HG02884 (cell line): Measurements from ENCODE around the gene UBE2C.
"Not testable (repeated sequence)": the region's sequence is repeated elsewhere in the genome, so short reads cannot be mapped to it uniquely, and the experiment has no call there.

ENCODE experiments used
- ATAC-seq: cut with Tn5 transposase; IDR thresholded peaks from one replicate; pipeline ENCODE4 v1.9.1; 2021; ENCODE audit warnings: mild to moderate bottlenecking, moderate library complexity; ENCODE audit not compliant: unreplicated experiment

UBE2C gene

DNA sequence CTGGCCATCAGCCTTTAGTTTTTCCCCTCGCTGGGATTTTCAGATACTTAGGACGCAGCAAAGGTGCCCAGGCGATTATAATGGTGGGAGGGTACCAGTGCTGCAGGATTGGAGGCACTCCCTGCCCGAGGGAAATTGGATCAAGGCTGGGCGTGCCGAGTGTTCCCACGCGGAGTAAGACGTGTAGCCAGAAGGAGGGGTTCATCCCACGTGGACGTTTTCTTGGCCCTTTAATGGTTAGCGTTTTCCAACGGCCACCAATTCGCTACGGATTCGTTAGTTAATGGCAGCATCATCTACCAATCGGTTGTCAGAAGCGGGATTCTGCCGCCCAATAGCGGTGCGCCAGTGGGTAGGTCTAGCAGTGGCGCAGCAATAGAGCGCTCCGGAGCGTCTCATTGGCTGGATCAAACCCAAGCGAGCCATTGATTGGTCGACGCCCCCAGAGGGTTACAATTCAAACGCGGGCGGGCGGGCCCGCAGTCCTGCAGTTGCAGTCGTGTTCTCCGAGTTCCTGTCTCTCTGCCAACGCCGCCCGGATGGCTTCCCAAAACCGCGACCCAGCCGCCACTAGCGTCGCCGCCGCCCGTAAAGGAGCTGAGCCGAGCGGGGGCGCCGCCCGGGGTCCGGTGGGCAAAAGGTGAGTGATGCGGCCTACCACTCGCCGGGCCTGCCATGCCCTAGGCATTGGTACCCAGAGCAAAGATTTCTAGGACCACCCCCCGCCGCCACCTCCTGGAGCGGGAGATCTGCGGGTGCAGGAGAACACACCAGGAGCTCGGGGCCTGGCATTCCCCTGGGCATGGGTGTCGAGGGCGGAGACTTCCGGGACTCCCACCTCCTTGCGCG is at the start of gene UBE2C:
Gene UBE2C (plus strand): TSS at position 488 of the 849 bp plus-strand sequence. CDS start 52 bp downstream, at position 540.
- ATAC-seq, result peak; percentile 96

DNA sequence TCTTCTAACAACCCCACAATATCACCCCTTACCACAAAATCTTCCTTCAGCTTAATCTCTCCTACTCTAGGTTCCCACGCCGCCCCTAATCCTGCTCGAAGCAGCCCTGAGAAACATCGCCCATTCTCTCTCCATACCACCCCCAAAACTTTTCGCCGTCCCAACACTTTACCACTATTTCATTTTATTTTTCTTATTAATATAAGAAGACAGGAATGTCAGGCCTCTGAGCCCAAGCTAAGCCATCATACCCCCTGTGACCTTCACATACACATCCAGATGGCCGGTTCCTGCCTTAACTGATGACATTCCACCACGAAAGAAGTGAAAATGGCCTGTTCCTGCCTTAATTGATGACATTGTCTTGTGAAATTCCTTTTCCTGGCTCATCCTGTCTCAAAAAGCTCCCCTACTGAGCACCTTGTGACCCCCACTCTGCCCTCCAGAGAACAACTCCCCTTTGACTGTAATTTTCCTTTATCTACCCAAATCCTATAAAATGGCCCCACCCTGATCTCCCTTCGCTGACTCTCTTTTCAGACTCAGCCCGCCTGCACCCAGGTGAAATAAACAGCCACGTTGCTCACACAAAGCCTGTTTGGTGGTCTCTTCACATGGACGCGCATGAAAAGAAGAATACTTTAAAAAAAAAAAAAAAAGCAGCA is 47.7 kb upstream of the UBE2C start:
- not testable (repeated sequence) for ATAC-seq

DNA sequence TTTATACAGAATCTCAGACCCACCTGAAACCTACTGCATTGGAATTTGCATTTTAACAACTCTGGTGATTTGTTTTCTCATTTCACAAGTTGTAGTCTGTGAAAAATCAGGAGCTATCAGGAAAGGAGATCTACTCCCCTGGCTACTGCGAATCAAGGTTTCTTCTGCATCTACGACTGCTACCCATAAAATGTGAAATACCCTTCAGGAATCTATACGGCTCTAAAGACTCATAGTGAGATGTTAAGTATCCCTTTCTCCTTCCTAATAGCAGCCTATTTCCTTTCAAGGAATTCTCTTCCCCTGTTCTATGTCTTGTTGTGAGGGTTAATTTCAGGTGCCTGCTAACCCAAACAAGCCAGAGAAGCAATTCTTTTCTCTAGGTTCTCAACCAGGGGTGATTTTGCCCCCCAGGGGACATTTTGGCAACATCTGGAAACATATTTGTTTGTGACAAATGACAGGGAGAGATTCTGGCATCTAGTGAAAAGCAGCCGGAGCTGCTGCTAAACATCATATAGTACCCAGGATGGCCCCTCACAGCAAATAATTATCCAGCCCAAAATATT is 47.1 kb upstream of the UBE2C start:
- no peak for ATAC-seq

DNA sequence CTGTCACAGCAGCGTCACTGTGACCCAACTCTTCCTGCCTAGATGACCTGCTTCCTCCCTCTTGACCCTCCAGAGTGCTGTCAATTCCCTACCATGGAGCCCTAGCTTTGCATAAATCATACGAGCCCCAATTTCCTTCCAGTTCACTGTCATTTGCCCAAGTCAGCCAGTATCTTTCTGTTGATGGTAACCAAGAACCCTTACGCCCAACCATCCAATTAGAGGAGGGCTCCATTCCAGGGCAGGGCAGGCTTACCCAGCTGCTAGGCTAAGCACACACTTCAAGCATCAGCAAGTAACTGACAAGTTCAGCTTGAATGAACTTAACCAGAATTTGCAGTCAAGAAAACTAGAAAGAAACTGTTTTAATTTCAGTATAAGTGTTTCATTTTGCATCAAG is 46.5 kb upstream of the UBE2C start:
- no peak for ATAC-seq

DNA sequence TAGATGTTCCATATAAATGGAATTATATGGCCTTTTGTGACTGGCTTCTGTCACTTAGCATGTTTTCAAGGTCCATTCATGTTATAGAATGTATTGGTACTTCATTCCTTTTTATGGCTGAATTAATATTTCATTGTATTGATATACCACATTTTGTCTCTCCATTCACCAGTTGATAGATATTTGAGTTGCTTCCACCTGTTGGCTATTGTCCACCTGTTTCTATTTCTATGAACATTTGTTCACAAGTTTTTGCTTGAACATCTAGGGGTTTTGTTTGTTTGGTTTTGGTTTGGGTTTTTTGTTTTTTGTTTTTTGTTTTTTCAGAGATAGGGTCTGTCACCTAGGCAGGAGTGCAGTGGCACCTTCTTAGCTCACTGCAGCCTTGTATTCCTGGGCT is 44.0 kb upstream of the UBE2C start:
- ATAC-seq, result no peak

DNA sequence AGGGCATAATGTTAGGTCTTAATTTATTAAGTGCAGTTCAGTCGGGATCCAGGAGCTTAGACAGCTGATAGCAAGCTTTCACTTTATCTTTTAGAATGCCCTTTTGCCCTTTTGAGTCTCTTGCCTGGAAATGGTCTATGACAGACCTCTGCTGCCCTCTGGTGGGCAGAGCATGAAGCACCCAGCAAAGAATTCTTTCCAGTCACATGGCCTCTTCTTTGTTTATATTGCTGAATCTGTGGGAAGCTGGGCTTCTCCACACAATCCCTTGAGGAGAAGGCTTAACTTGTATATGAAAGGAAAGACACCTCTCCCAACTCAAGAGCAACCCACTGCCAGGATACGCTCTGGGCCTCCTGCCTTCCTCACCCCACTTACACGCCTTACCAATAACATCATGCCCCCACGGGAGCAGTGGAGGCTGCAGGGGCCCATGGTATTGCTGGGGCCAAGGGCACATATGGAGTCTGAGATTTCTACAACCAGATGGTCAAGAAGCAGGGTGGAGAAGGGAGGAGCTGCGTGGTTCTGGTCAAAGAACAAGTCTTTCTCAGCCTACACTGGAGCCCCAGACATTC is 41.2 kb upstream of the UBE2C start:
- ATAC-seq, result peak; percentile 43

DNA sequence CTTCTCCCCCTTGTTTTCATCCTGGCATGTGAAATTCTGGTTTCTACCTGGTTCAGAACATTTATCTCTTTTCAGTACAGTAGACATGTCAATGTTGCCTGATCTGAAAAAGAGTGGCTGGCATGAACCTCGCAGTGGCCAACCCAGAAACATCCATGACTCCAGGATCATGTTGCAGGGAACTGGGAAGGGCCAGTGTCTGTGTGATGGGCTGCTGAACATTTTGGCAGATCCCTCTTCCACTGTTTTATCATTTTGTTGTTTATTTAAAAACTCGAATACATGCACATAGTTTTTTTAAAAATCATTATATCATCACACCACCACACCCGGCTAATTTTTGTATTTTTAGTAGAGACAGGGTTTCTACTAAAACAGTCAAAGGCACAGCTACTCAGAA is 39.8 kb upstream of the UBE2C start:
- no peak for ATAC-seq

DNA sequence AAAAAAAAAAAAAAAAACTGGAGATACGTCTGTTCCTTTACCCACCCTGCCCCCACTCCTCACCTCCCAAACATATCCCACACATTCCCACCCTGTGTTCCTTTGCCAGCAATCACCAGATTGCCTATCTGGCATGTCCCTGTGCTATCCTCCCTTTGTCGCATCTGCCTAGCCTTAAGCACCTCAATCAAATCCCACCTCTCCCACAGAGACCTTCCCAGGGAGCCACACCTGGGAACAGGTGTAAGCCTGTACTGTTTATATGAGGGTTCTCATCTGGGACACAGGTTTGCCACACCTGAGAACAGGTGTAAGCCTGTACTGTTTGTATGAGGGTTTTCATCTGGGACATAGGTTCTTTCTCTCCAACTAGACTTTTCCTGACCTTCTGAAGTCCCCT is 37.5 kb upstream of the UBE2C start:
- no peak for ATAC-seq

DNA sequence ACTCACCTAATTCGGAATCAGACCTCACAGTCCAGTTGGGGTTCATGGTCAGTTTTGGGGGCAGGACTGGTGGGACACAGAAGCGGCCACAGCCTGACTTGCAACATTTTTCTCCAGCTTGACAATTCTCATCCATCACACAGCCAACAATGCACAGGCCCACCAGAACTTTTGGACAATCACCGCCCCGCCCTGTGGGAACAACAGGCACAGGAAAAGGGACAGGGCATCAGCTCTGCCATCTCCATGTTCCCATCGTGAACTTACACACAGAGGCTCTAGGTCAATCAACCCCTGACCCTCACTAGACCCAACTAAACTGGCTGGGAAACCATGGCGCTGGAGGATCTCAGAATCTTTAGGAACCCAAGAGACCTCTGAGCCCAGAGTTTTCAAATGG is 37.0 kb upstream of the UBE2C start:
- no peak for ATAC-seq

DNA sequence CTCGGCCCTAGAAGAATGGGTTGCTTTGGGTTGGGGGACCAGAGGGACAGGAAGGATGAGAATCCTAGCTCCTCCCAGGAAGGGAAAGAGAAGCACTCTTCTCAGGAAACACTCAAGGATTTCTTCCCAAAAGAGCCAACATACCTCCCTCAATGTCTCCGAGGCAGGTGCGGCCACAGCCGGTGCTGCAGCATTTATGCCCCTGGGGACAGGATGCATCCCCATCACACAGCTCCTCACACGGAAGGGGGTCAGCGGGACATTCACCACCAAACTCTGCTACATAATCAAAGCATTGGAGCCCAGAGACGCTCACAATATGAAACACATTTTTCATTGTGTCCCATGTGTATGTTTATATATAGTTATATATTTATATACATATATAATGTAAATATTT is 35.5 kb upstream of the UBE2C start:
- no peak for ATAC-seq

DNA sequence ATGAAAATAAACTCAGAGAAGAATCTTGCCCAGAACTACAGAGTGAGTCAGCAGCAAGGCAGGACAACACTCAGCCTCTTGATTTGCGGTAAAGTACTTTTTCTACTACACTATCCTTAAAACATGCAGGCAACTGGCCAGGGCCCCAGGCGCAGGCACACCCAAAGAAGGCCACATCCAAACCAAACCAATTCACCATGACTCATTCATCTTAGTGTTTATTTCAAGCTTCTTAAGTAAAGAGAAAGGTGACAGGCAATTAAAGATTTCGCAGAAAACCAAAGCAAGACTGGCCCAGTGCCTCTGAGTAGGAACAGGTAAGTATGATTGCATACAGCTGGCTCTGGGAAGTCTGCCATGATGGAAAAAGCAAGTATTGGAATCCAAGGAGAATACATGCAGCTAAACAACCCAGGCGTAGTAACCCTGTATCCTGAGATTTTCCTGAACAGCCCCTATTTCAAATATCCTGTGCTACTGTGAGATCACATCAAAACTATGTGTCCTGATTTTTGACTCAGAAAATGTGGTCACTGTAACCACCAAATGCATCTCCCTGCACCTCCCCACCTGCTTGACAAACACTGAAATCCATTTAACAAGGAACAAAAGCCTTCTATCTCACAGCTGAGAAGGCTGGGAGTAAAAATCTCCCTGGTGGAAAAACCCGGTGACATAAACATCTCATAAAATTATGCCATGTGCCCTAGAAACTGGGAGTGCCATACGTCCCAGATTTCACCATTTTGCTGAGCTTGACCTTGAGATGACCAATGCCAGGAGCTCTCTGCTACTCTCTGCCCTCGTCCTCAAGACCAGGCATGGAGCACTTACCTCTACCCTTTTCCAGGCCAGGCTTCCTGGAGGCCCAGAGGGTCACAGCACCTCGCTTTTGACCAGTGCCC is 33.2 kb upstream of the UBE2C start:
- no peak for ATAC-seq

DNA sequence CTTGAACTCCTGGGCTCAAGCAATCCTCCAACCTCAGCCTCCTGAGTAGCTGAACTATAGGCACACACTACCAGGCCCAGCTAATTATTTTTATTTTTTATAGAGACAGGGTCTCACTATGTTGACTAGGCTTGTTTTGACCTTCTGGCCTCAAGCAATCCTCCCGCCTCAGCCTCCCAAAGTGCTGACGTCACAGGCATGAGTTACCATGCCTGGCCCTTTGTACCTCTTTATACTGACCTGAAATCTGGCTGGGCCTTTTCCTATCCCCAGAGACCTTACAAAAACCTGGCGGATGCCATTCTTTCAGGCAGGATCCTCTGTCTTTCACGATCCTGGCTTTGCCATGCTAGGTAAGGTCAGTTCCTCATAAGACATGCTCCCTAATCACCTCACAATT is 32.3 kb upstream of the UBE2C start:
- ATAC-seq, result no peak

DNA sequence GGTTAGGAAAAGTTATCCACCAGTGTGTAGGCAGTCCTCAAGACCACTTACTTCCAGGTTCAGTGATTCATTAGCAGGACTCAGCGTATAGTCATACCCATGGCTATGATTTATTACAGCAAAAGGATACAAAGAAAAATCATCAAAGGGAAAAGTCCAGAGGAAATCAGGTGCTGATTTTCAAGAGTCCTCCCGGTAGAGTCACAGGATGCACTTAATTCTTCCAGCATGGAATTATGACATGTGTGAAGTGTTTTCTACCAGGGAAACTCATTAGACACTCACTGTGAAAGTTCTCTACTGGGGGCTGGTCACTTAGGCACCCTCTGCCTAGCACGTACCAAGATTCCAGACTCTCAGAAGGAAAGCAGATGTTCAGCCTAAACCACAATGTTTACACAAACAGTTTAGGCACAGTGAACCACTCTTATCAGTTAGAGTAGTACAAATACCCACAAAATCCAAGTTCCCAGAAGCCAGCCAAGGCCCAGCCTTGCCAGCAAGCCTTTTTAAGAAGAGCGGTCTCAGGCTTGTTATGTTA is 31.0 kb upstream of the UBE2C start:
- no peak for ATAC-seq

DNA sequence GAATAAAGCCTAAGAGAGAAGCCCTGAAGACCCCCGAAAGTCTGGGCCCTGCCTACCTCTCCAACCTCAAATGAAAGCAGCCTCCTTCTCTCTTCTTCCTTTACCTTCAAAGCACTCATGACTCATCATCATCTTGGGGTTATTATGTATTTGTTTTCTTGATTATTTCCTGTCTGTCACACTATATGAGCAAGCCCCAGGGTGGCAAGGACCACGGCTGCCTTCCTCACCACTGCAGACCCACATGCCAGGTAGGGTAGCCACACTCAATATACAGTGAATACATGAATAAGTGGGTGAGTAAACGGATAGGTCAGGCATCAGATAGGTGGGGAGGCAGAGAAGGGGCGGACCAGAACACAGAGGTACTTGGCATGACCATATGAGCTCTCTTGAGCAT is 29.6 kb upstream of the UBE2C start:
- ATAC-seq, result no peak

DNA sequence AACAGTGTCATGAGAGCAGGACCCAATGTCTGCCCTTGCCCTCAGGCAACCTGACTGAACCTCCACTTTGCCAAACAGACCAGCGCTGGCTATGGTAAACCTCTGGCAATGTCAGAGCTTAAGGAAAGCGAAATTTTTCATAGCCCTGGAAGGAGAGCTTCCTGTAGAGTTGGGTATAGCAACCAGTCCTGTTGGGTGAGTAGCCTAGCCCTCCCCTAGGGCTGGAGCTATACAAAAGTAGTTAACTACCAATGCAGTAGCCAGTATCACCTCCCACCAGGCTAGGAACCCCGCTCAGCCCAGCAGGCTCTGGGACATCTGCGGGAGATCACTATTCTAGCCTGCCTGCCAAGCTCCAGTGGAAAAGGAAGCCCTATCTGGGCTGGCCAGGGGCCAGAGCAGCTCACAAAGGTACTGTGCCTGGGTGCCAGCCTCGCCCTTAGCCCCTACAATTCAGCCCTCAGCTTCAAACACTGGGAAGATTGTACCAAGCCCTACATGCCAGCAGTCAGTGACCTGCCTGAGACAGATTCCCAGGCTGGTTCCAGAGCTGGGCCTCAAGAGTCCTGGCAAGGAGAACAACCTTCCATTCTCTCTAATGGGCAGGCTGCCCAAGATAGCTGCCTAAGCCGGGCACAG is 28.7 kb upstream of the UBE2C start:
- ATAC-seq, result no peak

DNA sequence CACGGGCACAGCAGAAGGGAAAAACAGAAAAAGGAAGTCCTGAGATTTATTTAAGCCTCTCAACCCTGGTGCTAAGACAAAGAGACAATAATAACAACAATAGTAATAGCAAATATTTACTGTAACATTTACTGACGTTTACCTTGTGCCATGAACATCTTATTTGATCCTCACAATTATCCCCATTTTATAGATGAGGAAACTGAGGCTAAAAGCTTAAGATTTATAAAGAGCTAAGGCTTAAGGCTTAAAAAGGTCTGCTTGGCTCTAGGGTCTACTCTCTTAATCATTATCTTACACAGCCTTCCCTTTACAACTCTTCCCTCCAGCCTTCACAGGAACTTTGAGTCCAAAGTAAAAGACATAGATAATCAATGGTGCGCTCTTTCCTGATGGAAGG is 24.1 kb upstream of the UBE2C start:
- no peak for ATAC-seq

DNA sequence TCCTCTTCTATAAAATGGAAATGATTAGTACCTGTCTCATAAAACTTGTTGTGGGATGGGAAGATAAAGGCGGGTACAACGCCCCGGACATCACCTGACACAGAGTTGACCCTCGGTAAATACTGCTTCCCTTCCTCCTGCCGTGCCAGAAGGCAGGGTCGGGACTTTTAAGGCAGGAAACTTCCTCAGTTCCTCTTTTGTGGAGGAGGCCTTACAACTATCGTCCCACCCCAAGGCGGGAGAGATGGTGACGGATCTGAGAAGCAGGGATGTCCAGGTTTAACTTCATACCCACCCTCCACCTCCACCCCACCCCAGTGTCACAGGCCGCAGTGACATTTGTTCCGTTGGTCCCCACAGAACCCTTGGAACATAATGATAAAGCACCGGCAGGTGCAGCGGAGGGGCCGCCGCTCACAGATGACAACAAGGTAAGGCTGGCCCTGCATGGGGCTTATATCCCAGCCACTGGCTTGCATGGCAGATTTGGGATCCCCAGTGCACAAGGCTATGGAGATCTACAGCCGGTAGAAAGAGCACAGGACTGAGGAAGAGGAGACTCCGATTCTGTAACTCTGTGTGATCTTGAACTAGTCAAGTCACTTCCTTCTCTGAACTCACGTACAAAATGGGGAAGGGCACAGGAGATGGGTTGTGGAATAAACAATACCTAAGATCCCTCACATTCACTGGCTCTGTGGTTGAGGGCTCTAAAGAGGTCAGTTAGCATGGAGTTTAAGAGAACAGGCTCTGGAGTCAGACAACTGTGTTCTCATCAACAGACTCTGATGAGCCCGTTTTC is 19.9 kb upstream of the UBE2C start:
- no peak for ATAC-seq

DNA sequence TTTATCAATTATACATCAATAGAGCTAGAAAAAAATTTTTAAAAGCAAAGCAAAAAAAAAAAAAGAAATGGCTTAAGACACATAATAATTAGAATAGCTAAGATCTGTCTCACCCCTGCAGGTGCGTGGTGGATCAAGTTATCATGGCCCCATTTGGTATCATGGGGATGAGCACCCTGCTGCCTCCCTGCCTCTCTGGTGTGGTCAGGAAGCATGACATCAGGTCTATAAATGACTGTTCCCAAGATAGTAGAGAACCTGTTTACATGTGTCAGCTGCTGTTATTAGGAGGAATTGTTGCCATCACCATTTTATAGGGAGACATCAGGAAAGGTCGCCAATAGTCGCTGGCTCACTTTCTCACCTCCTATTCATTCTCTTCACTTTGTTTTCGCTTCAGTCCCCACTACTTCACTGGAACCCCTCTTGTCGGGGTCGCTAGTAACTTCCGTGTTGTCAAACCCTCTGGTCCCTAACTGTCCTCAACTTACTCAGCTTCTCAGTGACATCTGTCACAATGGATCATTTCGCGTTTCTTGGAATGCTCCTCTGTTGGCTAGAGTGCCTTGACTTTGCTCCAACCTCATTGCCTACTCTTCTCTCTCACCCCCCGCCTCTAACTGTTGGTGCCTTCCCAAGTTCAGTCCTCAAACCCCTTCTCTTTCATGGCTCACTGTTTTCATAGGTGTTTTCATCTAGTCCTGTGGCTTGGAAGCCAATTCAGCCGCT is 15.9 kb upstream of the UBE2C start:
- ATAC-seq, result no peak
